K562 (cell line): ENCODE data around the gene SLC36A1. TPM values are rescaled to one million over a fixed set of nuclear protein-coding genes. Genes with fewer than 3 reads are reported as not detected.

Source experiments
- AFF1 ChIP-seq, 2 experiments: fragments of 450-650 bp; IDR thresholded peaks; 2 replicates each; pipeline ENCODE4 v1.6.1; 2018; ENCODE audit warnings: mild to moderate bottlenecking in 2 of 2, low read depth in 1 of 2; ENCODE audit not compliant: partially characterized antibody in 2 of 2
- ARID3B ChIP-seq: fragments of 250-450 bp; sonication (Bioruptor Pico); IDR thresholded peaks from 2 replicates; pipeline ENCODE4 v1.4.0; 2020; ENCODE audit warnings: borderline replicate concordance
- CGGBP1 ChIP-seq: fragments of 250-450 bp; sonication (Bioruptor Pico); IDR thresholded peaks from 2 replicates; pipeline ENCODE4 v1.9.0; 2021; ENCODE audit warnings: mild to moderate bottlenecking
- ERF ChIP-seq: fragments of 450-650 bp; formaldehyde crosslinking; IDR thresholded peaks from 2 replicates; pipeline ENCODE4 v1.4.0; 2020; ENCODE audit warnings: mild to moderate bottlenecking, mixed read lengths
- EZH2 ChIP-seq: IDR thresholded peaks from 2 replicates; pipeline ENCODE4 v1.6.1; 2012; ENCODE audit warnings: low read depth, mild to moderate bottlenecking, inconsistent platforms, low read length, borderline replicate concordance
- FOXP1 ChIP-seq: sonication (generic); formaldehyde crosslinking; IDR thresholded peaks from 2 replicates; pipeline ENCODE4 v1.8.0; 2022; ENCODE audit warnings: mild to moderate bottlenecking, missing genetic modification reagents
- KLF1 ChIP-seq: fragments of 450-650 bp; IDR thresholded peaks from 2 replicates; pipeline ENCODE4 v1.6.1; 2016; ENCODE audit warnings: missing genetic modification characterization, missing compliant biosample characterization
- L3MBTL2 ChIP-seq: fragments of 450-650 bp; IDR thresholded peaks from 2 replicates; pipeline ENCODE4 v1.6.1; 2016; ENCODE audit warnings: mild to moderate bottlenecking, moderate library complexity
- MTA2 ChIP-seq: fragments of 450-650 bp; IDR thresholded peaks from 2 replicates; pipeline ENCODE4 v1.6.1; 2016; ENCODE audit warnings: low read depth
- NKRF ChIP-seq: fragments of 450-650 bp; IDR thresholded peaks from 2 replicates; pipeline ENCODE4 v1.6.1; 2016; ENCODE audit warnings: borderline replicate concordance
- PCBP1 ChIP-seq: fragments of 200-400 bp; formaldehyde crosslinking; IDR thresholded peaks from 2 replicates; pipeline ENCODE4 v1.6.1; 2018; ENCODE audit warnings: mild to moderate bottlenecking, low read depth, low read length; ENCODE audit not compliant: poor library complexity, severe bottlenecking
- PTRF ChIP-seq: fragments of 450-650 bp; IDR thresholded peaks from 2 replicates; pipeline ENCODE4 v1.6.1; 2016; ENCODE audit warnings: mild to moderate bottlenecking, missing genetic modification characterization, missing compliant biosample characterization
- SAP30 ChIP-seq: fragments of 200-600 bp; sonication (generic); IDR thresholded peaks from 2 replicates; pipeline ENCODE4 v1.6.1; 2012; ENCODE audit warnings: borderline replicate concordance, low read depth, mild to moderate bottlenecking, moderate library complexity, low read length, control low read depth, inconsistent platforms; ENCODE audit not compliant: insufficient read depth, poor library complexity, severe bottlenecking
- STAG1 ChIP-seq: sonication (generic); formaldehyde crosslinking; IDR thresholded peaks from 2 replicates; pipeline ENCODE4 v1.5.0; 2020; ENCODE audit warnings: missing genetic modification reagents, borderline replicate concordance
- ZBTB17 ChIP-seq: fragments of 450-650 bp; formaldehyde crosslinking; IDR thresholded peaks from 2 replicates; pipeline ENCODE4 v1.4.0; 2020; ENCODE audit warnings: mild to moderate bottlenecking
- ZNF12 ChIP-seq: sonication (generic); formaldehyde crosslinking; IDR thresholded peaks from 2 replicates; pipeline ENCODE4 v1.4.0; 2020; ENCODE audit warnings: mild to moderate bottlenecking, missing genetic modification reagents
- ZNF124 ChIP-seq: sonication (generic); formaldehyde crosslinking; IDR thresholded peaks from 2 replicates; pipeline ENCODE4 v1.8.1; 2022; ENCODE audit warnings: missing genetic modification reagents
- ZNF224 ChIP-seq: sonication (generic); formaldehyde crosslinking; IDR thresholded peaks from 2 replicates; pipeline ENCODE4 v1.8.0; 2022; ENCODE audit warnings: mild to moderate bottlenecking, missing genetic modification reagents
- ZNF24 ChIP-seq: fragments of 450-650 bp; IDR thresholded peaks from 2 replicates; pipeline ENCODE4 v1.6.1; 2016
- polyA plus RNA-seq, 8 experiments: library from polyadenylated mRNA; depleted of rRNA in 4 of 8; stranded (reverse) in 5 of 8; unstranded in 3 of 8; fragments of >200 nt; fragmentation: Nextera tagmentation in 2 of 8; fragmentation: Illumina TruSeq in 1 of 8; extraction: Ambion mirVana in 2 of 8; extraction: Trizol in 1 of 8; gene quantifications; 2 replicates each; pipeline versions ENCODE4 v1.2.1 to v1.2.3, GENCODE V29; 2011 to 2014; ENCODE audit warnings: inconsistent platforms in 1 of 8, missing spikeins in 1 of 8
- total RNA-seq, 7 experiments: library from RNA; depleted of rRNA in 6 of 7; stranded (reverse); fragments of >200 nt in 6 of 7; fragmentation: Illumina TruSeq in 2 of 7; extraction: Trizol in 2 of 7; gene quantifications; 2 replicates each; pipeline versions ENCODE4 v1.2.1 to v1.2.3, GENCODE V29; 2011 to 2021; ENCODE audit warnings: low replicate concordance in 1 of 7

The SLC36A1 gene
- total and polyA plus RNA-seq, 9 of the 15 experiments (the other 6 are each of a cell fraction or from before 2014, with no cell fraction given) = 1.6 to 8.4 (median 4.6) TPM

- peak in 1 of 2 experiments; percentile 80 for TF ChIP-seq AFF1 (IDR thresholded peaks at IDR 0.05; ENCODE audit: low read depth in 1 of 2, partially characterized antibody in 2 of 2)
- TF ChIP-seq ZNF224 (CRISPR knock-in tag) = no peak
- peak; percentile 90 for TF ChIP-seq NKRF
- TF ChIP-seq ZNF24 = no peak; the same call in 1 of the 2 replicates
- peak; percentile 86; the same call in 1 of the 2 replicates for TF ChIP-seq STAG1 (CRISPR knock-in tag)
- 0 out of 2 replicates have a peak, but pooled peaks have one; percentile 17 for TF ChIP-seq ERF (CRISPR knock-in tag)
- peak; percentile 74; the same call in 1 of the 2 replicates for TF ChIP-seq FOXP1 (CRISPR knock-in tag)
- TF ChIP-seq ZNF12 (CRISPR knock-in tag) = no peak
- TF ChIP-seq PTRF (tag) = no peak
- no peak for TF ChIP-seq PCBP1
- TF ChIP-seq ZBTB17 (CRISPR knock-in tag) = no peak
- TF ChIP-seq L3MBTL2 = peak; percentile 93
- TF ChIP-seq ARID3B = no peak
- no peak for TF ChIP-seq ZNF124 (CRISPR knock-in tag)
- TF ChIP-seq EZH2 = no peak
- no peak for TF ChIP-seq MTA2
- TF ChIP-seq CGGBP1 = no peak
- TF ChIP-seq KLF1 = peak; percentile 71; the same call in 1 of the 2 replicates
- peak; percentile 97 for TF ChIP-seq SAP30
Observed at GRCh38 chr5:151447174-151448037, at the start of gene SLC36A1 (continued).
